SU-DHL-6 (cell line): Measurements from ENCODE around the gene NPSR1.
"Not testable (repeated sequence)": the region's sequence is repeated elsewhere in the genome, so short reads cannot be mapped to it uniquely, and the experiment has no call there.

ENCODE experiments used
- EZH2phosphoT487 ChIP-seq: fragments of 200-600 bp; sonication (generic), shearing (Covaris generic); conservative IDR thresholded peaks from 2 replicates; pipeline ENCODE4 v1.6.1; 2018; ENCODE audit warnings: mild to moderate bottlenecking, antibody characterized with exemption, low read length, moderate library complexity, mixed read lengths
- TF ChIP-seq, protein P1 (sequence below): fragments of 200-600 bp; sonication (generic); IDR thresholded peaks from one replicate; pipeline ENCODE4 v1.5.1; 2017; ENCODE audit warnings: antibody characterized with exemption, mild to moderate bottlenecking, low read length, moderate library complexity; ENCODE audit not compliant: insufficient read depth, poor library complexity, severe bottlenecking

DNA sequence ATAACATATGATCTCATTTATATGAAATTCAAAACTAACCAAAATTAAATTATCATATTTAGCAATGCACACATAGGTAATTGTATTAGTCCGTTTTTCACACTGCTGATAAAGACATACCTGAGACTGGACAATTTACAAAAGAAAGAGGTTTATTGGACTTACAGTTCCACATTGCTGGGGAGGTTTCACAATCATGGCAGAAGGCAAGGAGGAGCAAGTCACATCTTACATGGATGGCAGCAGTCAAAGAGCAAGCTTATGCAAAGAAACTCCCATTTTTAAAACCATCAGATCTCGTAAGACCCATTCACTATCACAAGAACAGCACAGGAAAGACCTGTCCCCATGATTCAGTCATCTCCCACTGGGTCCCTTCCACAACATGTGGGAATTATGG lies 200.4 kb downstream of the NPSR1 start:
- TF ChIP-seq, protein P1, sequence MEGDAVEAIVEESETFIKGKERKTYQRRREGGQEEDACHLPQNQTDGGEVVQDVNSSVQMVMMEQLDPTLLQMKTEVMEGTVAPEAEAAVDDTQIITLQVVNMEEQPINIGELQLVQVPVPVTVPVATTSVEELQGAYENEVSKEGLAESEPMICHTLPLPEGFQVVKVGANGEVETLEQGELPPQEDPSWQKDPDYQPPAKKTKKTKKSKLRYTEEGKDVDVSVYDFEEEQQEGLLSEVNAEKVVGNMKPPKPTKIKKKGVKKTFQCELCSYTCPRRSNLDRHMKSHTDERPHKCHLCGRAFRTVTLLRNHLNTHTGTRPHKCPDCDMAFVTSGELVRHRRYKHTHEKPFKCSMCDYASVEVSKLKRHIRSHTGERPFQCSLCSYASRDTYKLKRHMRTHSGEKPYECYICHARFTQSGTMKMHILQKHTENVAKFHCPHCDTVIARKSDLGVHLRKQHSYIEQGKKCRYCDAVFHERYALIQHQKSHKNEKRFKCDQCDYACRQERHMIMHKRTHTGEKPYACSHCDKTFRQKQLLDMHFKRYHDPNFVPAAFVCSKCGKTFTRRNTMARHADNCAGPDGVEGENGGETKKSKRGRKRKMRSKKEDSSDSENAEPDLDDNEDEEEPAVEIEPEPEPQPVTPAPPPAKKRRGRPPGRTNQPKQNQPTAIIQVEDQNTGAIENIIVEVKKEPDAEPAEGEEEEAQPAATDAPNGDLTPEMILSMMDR: not testable (repeated sequence)
- not testable (repeated sequence) for TF ChIP-seq EZH2phosphoT487
